ENCODE results near the gene PGM5.
"Not testable (repeated sequence)": the region's sequence is repeated elsewhere in the genome, so short reads cannot be mapped to it uniquely, and the experiment has no call there.

DNA sequence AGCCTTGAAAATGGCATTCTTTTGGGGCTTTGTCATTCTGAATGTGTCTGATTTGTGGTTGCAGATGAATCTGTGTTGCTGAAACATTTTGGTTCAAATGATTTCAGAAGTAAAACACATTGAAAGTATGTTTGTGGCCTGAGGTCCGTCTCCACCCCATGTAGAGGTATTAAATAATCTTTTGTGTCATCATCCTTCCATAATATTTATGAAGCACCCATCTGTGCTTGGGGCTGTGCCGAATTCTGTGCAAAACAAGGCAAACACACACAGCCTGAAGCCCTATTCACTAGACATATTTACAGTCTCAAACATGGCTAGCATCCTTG, 40.6 kb downstream of the PGM5 start:
- not testable (repeated sequence) for TF ChIP-seq EZH2 (IDR thresholded peaks at IDR 0.05; ENCODE audit: low read length, unreplicated experiment); EZH2phosphoT487 (IDR thresholded peaks at IDR 0.05; ENCODE audit: borderline replicate concordance, low read length)
- TF ChIP-seq, protein P1, sequence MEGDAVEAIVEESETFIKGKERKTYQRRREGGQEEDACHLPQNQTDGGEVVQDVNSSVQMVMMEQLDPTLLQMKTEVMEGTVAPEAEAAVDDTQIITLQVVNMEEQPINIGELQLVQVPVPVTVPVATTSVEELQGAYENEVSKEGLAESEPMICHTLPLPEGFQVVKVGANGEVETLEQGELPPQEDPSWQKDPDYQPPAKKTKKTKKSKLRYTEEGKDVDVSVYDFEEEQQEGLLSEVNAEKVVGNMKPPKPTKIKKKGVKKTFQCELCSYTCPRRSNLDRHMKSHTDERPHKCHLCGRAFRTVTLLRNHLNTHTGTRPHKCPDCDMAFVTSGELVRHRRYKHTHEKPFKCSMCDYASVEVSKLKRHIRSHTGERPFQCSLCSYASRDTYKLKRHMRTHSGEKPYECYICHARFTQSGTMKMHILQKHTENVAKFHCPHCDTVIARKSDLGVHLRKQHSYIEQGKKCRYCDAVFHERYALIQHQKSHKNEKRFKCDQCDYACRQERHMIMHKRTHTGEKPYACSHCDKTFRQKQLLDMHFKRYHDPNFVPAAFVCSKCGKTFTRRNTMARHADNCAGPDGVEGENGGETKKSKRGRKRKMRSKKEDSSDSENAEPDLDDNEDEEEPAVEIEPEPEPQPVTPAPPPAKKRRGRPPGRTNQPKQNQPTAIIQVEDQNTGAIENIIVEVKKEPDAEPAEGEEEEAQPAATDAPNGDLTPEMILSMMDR (conservative IDR thresholded peaks at IDR 0.05; ENCODE audit: low read depth, low read length), result not testable (repeated sequence)

All from PC-3 (cell line).